SH-SY5Y (cell line): Measurements from ENCODE around the gene RAB2B.

Experiments used
- GATA2 ChIP-seq: IDR thresholded peaks from 2 replicates; pipeline ENCODE4 v1.6.1; 2011; ENCODE audit warnings: mild to moderate bottlenecking, low read depth, low read length
- GATA3 ChIP-seq: IDR thresholded peaks from 2 replicates; pipeline ENCODE4 v1.6.1; 2011; ENCODE audit warnings: low read depth, mild to moderate bottlenecking, low read length, moderate library complexity

- TF ChIP-seq GATA2 (no peak), GATA3 (no peak)
Observed at GRCh38 chr14:21518725-21519124, 42.0 kb upstream of the RAB2B start.
